SK-N-SH treated with all-trans-retinoic acid at 6 μM for 48 hours (cell line): Measurements from ENCODE around the gene HLA-DPB1.
A peak's percentile ranks its signal among the peaks of the same experiment; 100 is the strongest.

Source experiments
- ATAC-seq: fragments of 200-7000 bp; cut with Tn5 transposase; 3 replicates; pipeline ENCODE4 v1.9.1; 2020; ENCODE audit warnings: mild to moderate bottlenecking, moderate library complexity
- ARNTL ChIP-seq: fragments of 450-650 bp; formaldehyde crosslinking; IDR thresholded peaks from 2 replicates; pipeline ENCODE4 v1.5.0; 2020; ENCODE audit warnings: low read depth, mild to moderate bottlenecking, moderate library complexity, borderline replicate concordance
- BACH2 ChIP-seq: fragments of 250-450 bp; sonication (Bioruptor Pico); IDR thresholded peaks from 2 replicates; pipeline ENCODE4 v1.9.0; 2021; ENCODE audit warnings: mild to moderate bottlenecking, borderline replicate concordance
- CSRNP3 ChIP-seq: fragments of 250-450 bp; sonication (Bioruptor Pico); IDR thresholded peaks from 2 replicates; pipeline ENCODE4 v1.5.1; 2021; ENCODE audit warnings: mild to moderate bottlenecking, moderate library complexity
- ESRRG ChIP-seq: fragments of 250-450 bp; sonication (Bioruptor Pico); IDR thresholded peaks from 2 replicates; pipeline ENCODE4 v1.6.1; 2021; ENCODE audit warnings: mild to moderate bottlenecking
- GLIS3 ChIP-seq: fragments of 250-450 bp; sonication (Bioruptor Pico); IDR thresholded peaks from 2 replicates; pipeline ENCODE4 v1.5.0; 2020; ENCODE audit warnings: mild to moderate bottlenecking, moderate library complexity
- ISL1 ChIP-seq: fragments of 250-450 bp; sonication (Bioruptor Pico); IDR thresholded peaks from 2 replicates; pipeline ENCODE4 v2.1.2; 2022; ENCODE audit warnings: mild to moderate bottlenecking, moderate library complexity
- PATZ1 ChIP-seq: fragments of 250-450 bp; sonication (Bioruptor Pico); IDR thresholded peaks from 2 replicates; pipeline ENCODE4 v1.8.0; 2020; ENCODE audit warnings: mild to moderate bottlenecking, moderate library complexity, borderline replicate concordance
- PPARA ChIP-seq: fragments of 250-450 bp; sonication (Bioruptor Pico); IDR thresholded peaks from 2 replicates; pipeline ENCODE4 v1.5.0; 2020; ENCODE audit warnings: mild to moderate bottlenecking, borderline replicate concordance
- RARB ChIP-seq: fragments of 250-450 bp; sonication (Bioruptor Pico); IDR thresholded peaks from 2 replicates; pipeline ENCODE4 v1.8.0; 2021; ENCODE audit warnings: mild to moderate bottlenecking, moderate library complexity
- SNAI2 ChIP-seq: fragments of 250-450 bp; sonication (Bioruptor Pico); IDR thresholded peaks from 2 replicates; pipeline ENCODE4 v1.5.0; 2020; ENCODE audit warnings: mild to moderate bottlenecking, moderate library complexity
- TCF4 ChIP-seq: fragments of 250-450 bp; sonication (Bioruptor Pico); IDR thresholded peaks from 2 replicates; pipeline ENCODE4 v1.8.0; 2021; ENCODE audit warnings: mild to moderate bottlenecking, moderate library complexity, borderline replicate concordance
- ZC3H10 ChIP-seq: fragments of 250-450 bp; sonication (Bioruptor Pico); IDR thresholded peaks from 2 replicates; pipeline ENCODE4 v1.5.1; 2021; ENCODE audit warnings: mild to moderate bottlenecking, moderate library complexity
- ZFP3 ChIP-seq: fragments of 250-450 bp; sonication (Bioruptor Pico); IDR thresholded peaks from 2 replicates; pipeline ENCODE4 v1.5.0; 2020; ENCODE audit warnings: mild to moderate bottlenecking, moderate library complexity
- ZFP30 ChIP-seq: fragments of 450-650 bp; formaldehyde crosslinking; IDR thresholded peaks from 2 replicates; pipeline ENCODE4 v1.5.0; 2022; ENCODE audit warnings: mild to moderate bottlenecking, moderate library complexity
- ZNF565 ChIP-seq: fragments of 450-650 bp; formaldehyde crosslinking; conservative IDR thresholded peaks from 2 replicates; pipeline ENCODE4 v1.5.0; 2020; ENCODE audit warnings: low read depth, mild to moderate bottlenecking, moderate library complexity
- ZNF8 ChIP-seq: fragments of 450-650 bp; formaldehyde crosslinking; IDR thresholded peaks from 2 replicates; pipeline ENCODE4 v1.5.0; 2020; ENCODE audit warnings: mild to moderate bottlenecking, moderate library complexity
- TF ChIP-seq, protein P1 (sequence below): fragments of 250-450 bp; sonication (Bioruptor Pico); IDR thresholded peaks from 2 replicates; pipeline ENCODE4 v1.8.0; 2021; ENCODE audit warnings: low read depth, mild to moderate bottlenecking, moderate library complexity, borderline replicate concordance
- TF ChIP-seq, protein P2 (sequence below): fragments of 250-450 bp; sonication (Bioruptor Pico); IDR thresholded peaks from 2 replicates; pipeline ENCODE4 v1.5.0; 2020; ENCODE audit warnings: mild to moderate bottlenecking, moderate library complexity

The HLA-DPB1 gene

DNA sequence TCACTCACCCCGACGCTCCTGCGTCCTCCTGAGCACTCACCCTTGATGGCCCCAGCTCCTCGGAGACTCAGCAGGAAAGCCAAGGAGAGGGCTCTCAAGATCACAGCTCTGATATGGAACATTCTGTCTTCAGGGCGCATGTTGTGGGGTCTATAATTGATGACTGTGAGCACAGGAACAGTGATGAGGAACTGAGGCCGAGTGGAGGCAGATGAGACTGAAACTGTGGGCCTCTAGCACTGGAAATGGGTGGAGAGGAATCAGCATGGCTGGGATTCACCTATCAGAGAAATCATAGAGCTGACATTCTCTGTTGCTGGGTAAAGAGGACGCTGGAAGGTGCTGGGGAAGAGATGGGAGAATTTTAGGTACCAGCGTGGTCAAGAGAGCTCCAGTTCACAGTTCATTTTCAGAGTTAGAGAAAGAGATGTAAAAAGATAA lies 2.3 kb upstream of the HLA-DPB1 start, which contains the start of gene HLA-DPA1:
Gene HLA-DPA1, minus strand, starts transcription at position 219 of the 441 bp plus-strand sequence.
- TF ChIP-seq GLIS3 (CRISPR knock-in tag) (no peak), ZFP3 (no peak), ZFP30 (CRISPR knock-in tag) (no peak), ISL1 (no peak), RARB (CRISPR knock-in tag) (no peak), PATZ1 (CRISPR knock-in tag) (no peak)
- TF ChIP-seq, protein P1, sequence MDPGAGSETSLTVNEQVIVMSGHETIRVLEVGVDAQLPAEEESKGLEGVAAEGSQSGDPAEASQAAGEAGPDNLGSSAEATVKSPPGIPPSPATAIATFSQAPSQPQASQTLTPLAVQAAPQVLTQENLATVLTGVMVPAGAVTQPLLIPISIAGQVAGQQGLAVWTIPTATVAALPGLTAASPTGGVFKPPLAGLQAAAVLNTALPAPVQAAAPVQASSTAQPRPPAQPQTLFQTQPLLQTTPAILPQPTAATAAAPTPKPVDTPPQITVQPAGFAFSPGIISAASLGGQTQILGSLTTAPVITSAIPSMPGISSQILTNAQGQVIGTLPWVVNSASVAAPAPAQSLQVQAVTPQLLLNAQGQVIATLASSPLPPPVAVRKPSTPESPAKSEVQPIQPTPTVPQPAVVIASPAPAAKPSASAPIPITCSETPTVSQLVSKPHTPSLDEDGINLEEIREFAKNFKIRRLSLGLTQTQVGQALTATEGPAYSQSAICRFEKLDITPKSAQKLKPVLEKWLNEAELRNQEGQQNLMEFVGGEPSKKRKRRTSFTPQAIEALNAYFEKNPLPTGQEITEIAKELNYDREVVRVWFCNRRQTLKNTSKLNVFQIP (CRISPR knock-in tag): no peak
- ATAC-seq: peak; percentile 93

DNA sequence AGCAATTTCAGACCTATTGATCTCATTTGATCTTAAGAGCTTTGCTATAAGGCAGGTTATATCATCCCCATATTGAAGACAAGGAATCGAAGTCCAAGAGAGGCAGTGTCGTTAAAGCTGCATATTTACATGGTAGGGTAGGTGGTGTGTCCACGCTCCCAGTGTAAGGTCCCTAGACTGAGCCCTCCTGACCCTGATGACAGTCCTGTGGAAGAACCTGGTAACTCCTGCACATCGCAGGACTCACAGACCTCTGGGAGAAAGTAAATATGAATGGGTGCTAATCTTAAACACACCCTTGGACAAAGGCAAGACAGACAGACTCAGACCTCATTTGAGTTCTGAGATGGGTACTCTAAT lies 602 bp upstream of the HLA-DPB1 start:
- no peak for ATAC-seq

GRCh38 chr6:33076406-33076934 lies 680 bp downstream of the HLA-DPB1 start:
- TF ChIP-seq SNAI2 (CRISPR knock-in tag): no peak
- TF ChIP-seq, protein P2, sequence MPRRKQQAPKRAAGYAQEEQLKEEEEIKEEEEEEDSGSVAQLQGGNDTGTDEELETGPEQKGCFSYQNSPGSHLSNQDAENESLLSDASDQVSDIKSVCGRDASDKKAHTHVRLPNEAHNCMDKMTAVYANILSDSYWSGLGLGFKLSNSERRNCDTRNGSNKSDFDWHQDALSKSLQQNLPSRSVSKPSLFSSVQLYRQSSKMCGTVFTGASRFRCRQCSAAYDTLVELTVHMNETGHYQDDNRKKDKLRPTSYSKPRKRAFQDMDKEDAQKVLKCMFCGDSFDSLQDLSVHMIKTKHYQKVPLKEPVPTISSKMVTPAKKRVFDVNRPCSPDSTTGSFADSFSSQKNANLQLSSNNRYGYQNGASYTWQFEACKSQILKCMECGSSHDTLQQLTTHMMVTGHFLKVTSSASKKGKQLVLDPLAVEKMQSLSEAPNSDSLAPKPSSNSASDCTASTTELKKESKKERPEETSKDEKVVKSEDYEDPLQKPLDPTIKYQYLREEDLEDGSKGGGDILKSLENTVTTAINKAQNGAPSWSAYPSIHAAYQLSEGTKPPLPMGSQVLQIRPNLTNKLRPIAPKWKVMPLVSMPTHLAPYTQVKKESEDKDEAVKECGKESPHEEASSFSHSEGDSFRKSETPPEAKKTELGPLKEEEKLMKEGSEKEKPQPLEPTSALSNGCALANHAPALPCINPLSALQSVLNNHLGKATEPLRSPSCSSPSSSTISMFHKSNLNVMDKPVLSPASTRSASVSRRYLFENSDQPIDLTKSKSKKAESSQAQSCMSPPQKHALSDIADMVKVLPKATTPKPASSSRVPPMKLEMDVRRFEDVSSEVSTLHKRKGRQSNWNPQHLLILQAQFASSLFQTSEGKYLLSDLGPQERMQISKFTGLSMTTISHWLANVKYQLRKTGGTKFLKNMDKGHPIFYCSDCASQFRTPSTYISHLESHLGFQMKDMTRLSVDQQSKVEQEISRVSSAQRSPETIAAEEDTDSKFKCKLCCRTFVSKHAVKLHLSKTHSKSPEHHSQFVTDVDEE: no peak
- TF ChIP-seq ZFP3: no peak
- TF ChIP-seq, protein P1 (CRISPR knock-in tag): no peak
- no peak for TF ChIP-seq ZNF565
- no peak for TF ChIP-seq CSRNP3 (CRISPR knock-in tag)
- TF ChIP-seq ZC3H10 (CRISPR knock-in tag): no peak
- TF ChIP-seq TCF4: no peak
- no peak for TF ChIP-seq ZFP30 (CRISPR knock-in tag)
- TF ChIP-seq ARNTL (CRISPR knock-in tag): no peak
- TF ChIP-seq ZNF8 (CRISPR knock-in tag): no peak
- TF ChIP-seq PATZ1 (CRISPR knock-in tag): no peak
- TF ChIP-seq, all 23 proteins: peak for 0
- no peak for ATAC-seq

More for the DNA sequence above, 602 bp upstream of the HLA-DPB1 start:
- TF ChIP-seq CSRNP3 (CRISPR knock-in tag) (no peak), PPARA (CRISPR knock-in tag) (no peak), PATZ1 (CRISPR knock-in tag) (no peak), ZFP30 (CRISPR knock-in tag) (no peak), BACH2 (CRISPR knock-in tag) (no peak), ESRRG (no peak), GLIS3 (CRISPR knock-in tag) (no peak)
